ENCODE data around the gene CFAP20DC. TPM values are rescaled to one million over a fixed set of nuclear protein-coding genes. Genes with fewer than 3 reads are reported as not detected.
"Not testable (repeated sequence)": the region's sequence is repeated elsewhere in the genome, so short reads cannot be mapped to it uniquely, and the experiment has no call there.

CFAP20DC gene
- 5.4 TPM for total RNA-seq

DNA sequence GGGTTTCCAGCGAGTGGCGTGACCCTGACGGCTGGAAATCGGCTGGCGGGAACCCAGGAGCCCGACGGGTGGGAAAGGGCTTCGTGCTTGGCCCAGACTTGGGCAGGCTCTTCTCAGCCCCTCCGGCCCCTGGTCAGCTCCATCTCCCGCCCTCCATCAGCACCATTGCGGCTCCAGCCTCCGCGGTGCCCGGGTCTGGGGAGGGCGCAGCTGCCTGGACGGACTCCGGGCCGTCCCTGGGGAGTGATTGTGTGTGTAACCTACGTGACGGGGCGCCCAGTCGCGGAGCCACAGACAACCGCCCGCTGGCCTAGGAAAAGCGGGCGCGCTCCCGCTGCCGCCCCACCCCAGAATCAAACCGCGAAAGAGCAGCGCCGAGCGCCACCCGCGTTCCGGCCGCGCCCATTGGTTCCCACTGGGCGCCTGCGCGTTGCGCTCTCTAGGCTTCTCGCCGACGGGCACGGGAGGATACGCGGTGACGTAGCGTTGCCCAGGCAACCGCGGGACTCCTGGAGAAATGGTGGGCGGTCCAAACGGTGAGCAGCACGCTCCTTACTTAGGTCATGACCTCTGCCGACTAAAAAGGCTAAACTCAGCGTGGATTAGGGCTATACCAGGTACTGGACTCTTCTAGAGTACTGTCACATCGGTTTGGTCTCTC, at the start of gene CFAP20DC:
TSS of gene CFAP20DC (minus strand) at position 355 of the 661 bp plus-strand sequence. CDS start 394 bp downstream, outside the sequence.
- H3K4me3 ChIP-seq, result peak within 1 kb of the TSS; percentile 55 to 63
- no peaks in the 10 kb centered on the region for H3K36me3 ChIP-seq
- no peak for DNase-seq (ENCODE audit: extremely low spot score in 2 of 2)
- no peaks in the 10 kb centered on the region for H3K4me1 ChIP-seq
- H3K27ac ChIP-seq, result peak within 1 kb of the TSS; percentile 63
- H3K9me3 ChIP-seq, result no peaks in the 10 kb centered on the region
- intact Hi-C loops (cut with DNase I), result no loop called here
- no peaks in the 10 kb centered on the region for H3K27me3 ChIP-seq
- TF ChIP-seq POLR2AphosphoS5 (IDR thresholded peaks at IDR 0.05; ENCODE audit: insufficient read depth in 1 of 2, low read depth in 1 of 2) (peak; percentile 71 to 82), POLR2A (IDR thresholded peaks at IDR 0.05) (peak in 1 of 2 donors; percentile 23)
- TF ChIP-seq, protein P1, sequence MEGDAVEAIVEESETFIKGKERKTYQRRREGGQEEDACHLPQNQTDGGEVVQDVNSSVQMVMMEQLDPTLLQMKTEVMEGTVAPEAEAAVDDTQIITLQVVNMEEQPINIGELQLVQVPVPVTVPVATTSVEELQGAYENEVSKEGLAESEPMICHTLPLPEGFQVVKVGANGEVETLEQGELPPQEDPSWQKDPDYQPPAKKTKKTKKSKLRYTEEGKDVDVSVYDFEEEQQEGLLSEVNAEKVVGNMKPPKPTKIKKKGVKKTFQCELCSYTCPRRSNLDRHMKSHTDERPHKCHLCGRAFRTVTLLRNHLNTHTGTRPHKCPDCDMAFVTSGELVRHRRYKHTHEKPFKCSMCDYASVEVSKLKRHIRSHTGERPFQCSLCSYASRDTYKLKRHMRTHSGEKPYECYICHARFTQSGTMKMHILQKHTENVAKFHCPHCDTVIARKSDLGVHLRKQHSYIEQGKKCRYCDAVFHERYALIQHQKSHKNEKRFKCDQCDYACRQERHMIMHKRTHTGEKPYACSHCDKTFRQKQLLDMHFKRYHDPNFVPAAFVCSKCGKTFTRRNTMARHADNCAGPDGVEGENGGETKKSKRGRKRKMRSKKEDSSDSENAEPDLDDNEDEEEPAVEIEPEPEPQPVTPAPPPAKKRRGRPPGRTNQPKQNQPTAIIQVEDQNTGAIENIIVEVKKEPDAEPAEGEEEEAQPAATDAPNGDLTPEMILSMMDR (IDR thresholded peaks at IDR 0.05), result no peak

DNA sequence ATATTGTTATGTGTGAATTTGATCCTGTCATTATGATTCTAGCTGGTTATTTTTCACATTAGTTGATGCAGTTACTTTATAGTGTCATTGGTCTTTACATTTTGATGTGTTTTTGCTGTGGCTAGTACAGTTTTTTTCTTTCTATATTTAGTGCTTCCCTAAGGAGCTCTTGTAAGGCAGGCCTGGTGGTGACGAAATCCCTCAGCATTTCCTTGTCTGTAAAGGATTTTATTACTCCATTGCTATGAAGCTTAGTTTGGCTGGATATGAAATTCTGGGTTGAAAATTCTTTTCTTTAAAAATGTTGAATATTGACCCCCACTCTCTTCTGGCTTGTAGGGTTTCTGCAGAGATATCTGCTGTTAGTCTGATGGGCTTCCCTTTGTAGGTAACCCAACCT, 48.7 kb upstream of the CFAP20DC start:
- intact Hi-C loops (cut with DNase I); H3K36me3 ChIP-seq; H3K9me3 ChIP-seq; DNase-seq (ENCODE audit: extremely low spot score in 2 of 2); H3K4me1 ChIP-seq; H3K4me3 ChIP-seq; H3K27ac ChIP-seq; H3K27me3 ChIP-seq: not testable (repeated sequence)

DNA sequence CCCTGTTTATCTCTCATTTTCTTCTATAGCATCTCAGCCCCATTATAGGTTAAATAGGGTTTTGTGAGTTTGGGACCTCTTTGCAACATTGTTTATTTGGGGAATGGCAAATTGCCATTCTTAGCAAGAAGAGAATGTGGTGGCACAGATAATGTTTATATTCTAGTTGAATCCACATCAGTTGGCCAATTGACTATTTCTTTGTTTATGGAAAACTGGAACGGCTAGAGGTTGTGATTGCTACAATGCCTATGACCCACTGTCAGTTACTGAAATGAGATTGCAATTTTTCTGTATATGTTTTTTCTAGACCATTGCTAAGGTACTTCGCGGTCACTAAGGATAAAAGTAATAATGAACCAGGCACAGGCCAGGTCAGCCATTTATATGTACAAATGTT, 44.6 kb upstream of the CFAP20DC start:
- Histone ChIP-seq H3K9me3 (no peaks in the 10 kb centered on the region), H3K4me1 (no peaks in the 10 kb centered on the region), H3K27me3 (no peaks in the 10 kb centered on the region), H3K4me3 (no peak overlapping the region), H3K27ac (no peak overlapping the region), H3K36me3 (no peaks in the 10 kb centered on the region)
- intact Hi-C loops (cut with DNase I), result no loop called here
- TF ChIP-seq, protein P1 (IDR thresholded peaks at IDR 0.05), result no peak
- TF ChIP-seq POLR2AphosphoS5 (IDR thresholded peaks at IDR 0.05; ENCODE audit: insufficient read depth in 1 of 2, low read depth in 1 of 2) (no peak), POLR2A (IDR thresholded peaks at IDR 0.05) (no peak)
- no peak for DNase-seq (ENCODE audit: extremely low spot score in 2 of 2)

DNA sequence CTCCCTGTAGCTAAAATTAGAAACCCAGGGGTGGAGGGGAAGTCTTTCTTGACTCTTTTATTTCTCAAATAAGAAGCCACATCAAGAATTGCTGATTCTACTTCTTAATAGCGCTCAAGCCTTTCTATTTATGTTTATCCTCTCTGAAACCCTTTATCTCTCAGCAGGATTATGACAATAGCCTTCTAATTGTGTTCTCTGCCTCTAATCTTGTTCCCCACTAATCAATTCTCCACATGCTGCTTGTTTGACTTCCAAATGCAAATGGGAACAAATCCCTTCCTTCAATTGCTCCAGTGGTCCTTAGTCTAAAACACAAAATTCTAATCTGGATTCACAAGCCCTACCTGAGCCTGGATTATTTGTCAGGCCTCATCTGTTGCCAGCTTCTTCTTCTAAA, 43.7 kb upstream of the CFAP20DC start:
- H3K4me3 ChIP-seq, result no peak overlapping the region
- H3K9me3 ChIP-seq, result no peaks in the 10 kb centered on the region
- no peak for DNase-seq (ENCODE audit: extremely low spot score in 2 of 2)
- H3K27me3 ChIP-seq, result no peaks in the 10 kb centered on the region
- no peaks in the 10 kb centered on the region for H3K4me1 ChIP-seq
- no peak overlapping the region for H3K27ac ChIP-seq
- TF ChIP-seq POLR2AphosphoS5 (IDR thresholded peaks at IDR 0.05; ENCODE audit: insufficient read depth in 1 of 2, low read depth in 1 of 2) (no peak), POLR2A (IDR thresholded peaks at IDR 0.05) (no peak)
- TF ChIP-seq, protein P1 (IDR thresholded peaks at IDR 0.05), result no peak
- no peaks in the 10 kb centered on the region for H3K36me3 ChIP-seq
- intact Hi-C loops (cut with DNase I), result no loop called here

DNA sequence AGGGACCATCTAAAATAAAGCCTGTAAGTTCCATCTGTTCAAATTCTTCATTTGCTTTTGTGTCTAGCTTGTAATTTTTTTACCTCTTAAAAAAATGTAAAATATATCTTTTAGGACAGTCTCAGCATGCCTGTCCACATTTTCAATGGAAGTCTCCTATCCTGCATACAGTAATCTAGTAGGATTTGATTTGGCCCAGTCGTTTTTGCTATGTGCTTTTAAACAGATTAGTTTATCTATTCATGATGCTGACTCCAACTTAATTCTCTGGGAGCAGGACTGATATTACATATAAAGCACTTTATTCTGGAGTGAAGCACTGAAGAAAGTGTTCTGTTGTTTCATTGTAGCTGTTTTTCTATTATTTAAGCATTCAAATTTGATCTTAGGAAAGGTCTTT, 38.9 kb upstream of the CFAP20DC start:
- Histone ChIP-seq H3K4me3 (no peak overlapping the region), H3K27ac (no peak overlapping the region), H3K4me1 (no peaks in the 10 kb centered on the region), H3K9me3 (no peaks in the 10 kb centered on the region), H3K27me3 (no peaks in the 10 kb centered on the region), H3K36me3 (no peaks in the 10 kb centered on the region)
- TF ChIP-seq POLR2AphosphoS5 (IDR thresholded peaks at IDR 0.05; ENCODE audit: insufficient read depth in 1 of 2, low read depth in 1 of 2) (no peak), POLR2A (IDR thresholded peaks at IDR 0.05) (no peak)
- TF ChIP-seq, protein P1 (IDR thresholded peaks at IDR 0.05), result no peak
- intact Hi-C loops (cut with DNase I), result no loop called here
- DNase-seq (ENCODE audit: extremely low spot score in 2 of 2), result no peak

Measured in vagina (tissue), 2 donors.